Measurements from ENCODE around the gene COL9A2. TPM values are rescaled to one million over a fixed set of nuclear protein-coding genes. Genes with fewer than 3 reads are reported as not detected.
"Not testable (repeated sequence)": the region's sequence is repeated elsewhere in the genome, so short reads cannot be mapped to it uniquely, and the experiment has no call there.

Gene COL9A2
- total and polyA plus RNA-seq, 9 donors, result 1.0 to 4.8 (median 1.8) TPM

DNA sequence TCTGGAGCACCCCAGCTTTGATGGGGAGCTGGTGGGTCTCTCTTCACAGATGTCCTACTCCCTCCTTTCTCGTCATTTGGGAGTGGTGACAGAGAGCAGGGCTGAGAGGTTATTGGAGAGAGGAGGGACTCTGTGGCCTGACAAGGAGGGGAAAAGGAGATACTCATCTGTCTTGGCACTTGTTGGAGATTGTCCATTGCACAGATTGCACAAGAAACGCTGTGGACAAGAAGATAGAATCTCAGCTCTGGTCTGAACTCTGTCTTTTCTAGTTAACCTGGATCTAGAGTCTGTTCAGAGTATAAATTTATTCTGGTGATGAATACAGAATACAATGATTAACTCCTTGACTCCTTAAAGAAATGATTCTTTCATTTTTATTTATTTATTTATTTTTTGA lies 34.0 kb upstream of the COL9A2 start:
- no peak overlapping the region for H3K4me3 ChIP-seq (ENCODE audit: low read length)
- H3K36me3 ChIP-seq (ENCODE audit: control insufficient read depth, insufficient read depth, low read length), result no peaks in the 10 kb centered on the region
- no peaks in the 10 kb centered on the region for H3K4me1 ChIP-seq (ENCODE audit: control insufficient read depth, insufficient read depth, low read length)
- DNase-seq, result no peak
- no peak overlapping the region for H3K27ac ChIP-seq (ENCODE audit: low read length)
- no CpG with 5 or more reads among the region's 2 CpGs for WGBS (ENCODE audit: insufficient coverage)
- H3K9me3 ChIP-seq (replicated peaks; ENCODE audit: control insufficient read depth, low read depth, low read length), result no peaks in the 10 kb centered on the region
- no peaks in the 10 kb centered on the region for H3K27me3 ChIP-seq (ENCODE audit: control insufficient read depth, insufficient read depth, low read length)

DNA sequence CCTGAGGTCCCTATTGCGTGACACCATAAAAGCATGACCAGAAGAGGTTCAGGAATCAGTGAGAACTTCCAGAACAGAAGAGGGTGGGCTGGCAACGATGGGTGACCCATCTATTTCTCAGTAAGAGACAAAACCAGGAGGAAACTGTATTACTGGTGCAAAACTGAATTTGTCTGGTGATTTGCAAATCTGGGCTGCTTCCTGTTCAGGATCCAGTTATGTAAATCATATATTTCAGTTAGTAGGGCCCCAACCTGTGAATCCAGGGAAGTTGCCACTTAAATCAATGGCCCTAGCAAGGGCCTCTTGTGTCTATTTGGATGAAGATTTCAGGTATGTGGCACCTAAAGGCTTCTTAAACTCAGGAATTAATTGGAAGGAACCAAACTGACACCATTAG lies 33.3 kb upstream of the COL9A2 start:
- Histone ChIP-seq H3K4me1 (ENCODE audit: control insufficient read depth, insufficient read depth, low read length) (no peaks in the 10 kb centered on the region), H3K27me3 (ENCODE audit: control insufficient read depth, insufficient read depth, low read length) (no peaks in the 10 kb centered on the region), H3K27ac (ENCODE audit: low read length) (no peak overlapping the region), H3K4me3 (ENCODE audit: low read length) (no peak overlapping the region), H3K9me3 (replicated peaks; ENCODE audit: control insufficient read depth, low read depth, low read length) (no peaks in the 10 kb centered on the region), H3K36me3 (ENCODE audit: control insufficient read depth, insufficient read depth, low read length) (no peaks in the 10 kb centered on the region)
- DNase-seq, result no peak
- WGBS (ENCODE audit: insufficient coverage), result 68% methylated on average over 2 of the region's 2 CpGs

DNA sequence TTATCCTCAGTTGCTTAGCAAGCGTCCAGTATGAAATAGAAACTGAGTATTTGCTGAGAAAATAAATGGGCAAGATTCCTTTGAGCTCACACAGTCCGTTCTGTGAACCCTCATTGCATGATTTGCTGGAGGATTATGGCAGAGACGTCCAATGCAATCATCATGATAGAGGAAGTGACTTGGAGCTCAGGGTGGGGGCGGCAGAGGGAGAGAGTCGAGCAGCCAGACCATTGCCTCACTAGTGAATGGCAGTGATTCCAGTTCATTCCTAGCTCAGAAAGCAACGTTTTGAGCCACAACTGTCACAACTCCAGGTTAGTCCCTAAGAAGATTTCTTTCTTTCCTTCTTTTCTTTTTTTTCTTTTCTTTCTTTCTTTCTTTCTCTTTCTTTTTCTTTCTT lies 27.5 kb upstream of the COL9A2 start:
- 37% methylated on average over 3 of the region's 6 CpGs for WGBS (ENCODE audit: insufficient coverage)
- no peak overlapping the region for H3K27ac ChIP-seq (ENCODE audit: low read length)
- no peaks in the 10 kb centered on the region for H3K9me3 ChIP-seq (replicated peaks; ENCODE audit: control insufficient read depth, low read depth, low read length)
- H3K4me1 ChIP-seq (ENCODE audit: control insufficient read depth, insufficient read depth, low read length), result no peaks in the 10 kb centered on the region
- H3K27me3 ChIP-seq (ENCODE audit: control insufficient read depth, insufficient read depth, low read length), result peaks cover 2% of the 10 kb centered on the region
- no peaks in the 10 kb centered on the region for H3K36me3 ChIP-seq (ENCODE audit: control insufficient read depth, insufficient read depth, low read length)
- no peak overlapping the region for H3K4me3 ChIP-seq (ENCODE audit: low read length)
- DNase-seq, result peak; percentile 59

DNA sequence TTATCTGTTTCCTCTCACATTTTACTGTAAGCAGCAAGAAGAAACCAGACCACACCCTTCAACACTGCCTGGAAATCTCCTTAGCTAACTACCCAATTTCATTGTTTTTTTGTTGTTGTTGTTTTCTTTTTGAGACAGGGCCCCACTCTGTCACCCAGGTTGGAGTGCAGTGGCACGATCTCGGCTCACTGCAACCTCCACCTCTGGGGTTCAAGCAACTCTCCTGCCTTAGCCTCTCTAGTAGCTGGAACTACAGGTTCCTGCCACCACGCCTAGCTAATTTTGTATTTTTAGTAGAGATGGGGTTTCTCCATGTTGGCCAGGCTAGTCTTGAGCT lies 25.3 kb upstream of the COL9A2 start:
- H3K4me3 ChIP-seq (ENCODE audit: low read length); H3K36me3 ChIP-seq (ENCODE audit: control insufficient read depth, insufficient read depth, low read length); H3K27me3 ChIP-seq (ENCODE audit: control insufficient read depth, insufficient read depth, low read length); H3K4me1 ChIP-seq (ENCODE audit: control insufficient read depth, insufficient read depth, low read length); H3K9me3 ChIP-seq (replicated peaks; ENCODE audit: control insufficient read depth, low read depth, low read length); H3K27ac ChIP-seq (ENCODE audit: low read length); DNase-seq: not testable (repeated sequence)
- WGBS (ENCODE audit: insufficient coverage), result no CpG with 5 or more reads among the region's 3 CpGs

DNA sequence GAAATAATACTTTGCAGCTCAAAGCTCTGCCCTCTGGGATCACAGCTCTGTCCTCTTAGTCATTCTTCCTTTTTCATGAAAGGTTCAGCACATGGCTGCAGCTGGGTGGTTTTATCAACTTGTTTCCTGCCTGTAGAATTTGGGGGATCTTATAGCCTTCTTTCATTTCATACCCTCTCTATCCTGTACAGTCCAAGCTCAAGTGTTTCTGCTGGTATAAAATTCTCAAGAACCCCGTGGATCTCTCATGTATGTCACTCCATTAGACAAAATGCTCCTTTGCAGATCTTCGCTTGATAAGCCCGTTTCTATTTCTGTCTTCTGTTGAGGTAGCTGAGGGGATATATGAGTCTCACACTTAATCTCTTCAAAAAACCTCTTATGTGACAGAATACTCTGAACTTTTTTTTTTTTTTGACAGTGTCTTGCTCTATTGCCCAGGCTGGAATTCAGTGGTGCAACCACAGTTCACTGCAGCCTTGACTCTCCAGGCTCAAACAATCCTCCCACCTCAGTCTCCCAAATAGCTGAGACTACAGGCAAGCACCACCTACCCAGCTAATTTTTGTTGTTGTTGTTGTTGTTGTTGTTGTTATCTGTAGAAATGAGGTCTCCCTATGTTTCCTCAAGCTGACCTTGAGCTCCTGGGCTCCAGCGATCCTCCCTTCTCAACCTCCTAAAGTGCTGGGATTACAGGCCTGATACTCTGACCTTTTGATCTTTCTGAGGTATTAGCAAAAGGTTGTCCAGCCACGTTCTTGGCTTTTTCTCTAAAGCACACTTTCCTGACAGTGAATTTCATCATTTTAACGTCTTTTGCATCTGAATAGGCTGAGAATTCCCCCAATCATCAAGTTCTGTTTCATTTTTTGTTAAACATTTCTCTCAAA lies 24.6 kb upstream of the COL9A2 start:
- no peaks in the 10 kb centered on the region for H3K36me3 ChIP-seq (ENCODE audit: control insufficient read depth, insufficient read depth, low read length)
- no peak overlapping the region for H3K4me3 ChIP-seq (ENCODE audit: low read length)
- H3K4me1 ChIP-seq (ENCODE audit: control insufficient read depth, insufficient read depth, low read length), result peaks cover 2% of the 10 kb centered on the region
- no peaks in the 10 kb centered on the region for H3K9me3 ChIP-seq (replicated peaks; ENCODE audit: control insufficient read depth, low read depth, low read length)
- 20% methylated on average over 1 of the region's 6 CpGs for WGBS (ENCODE audit: insufficient coverage)
- DNase-seq, result no peak
- no peak overlapping the region for H3K27ac ChIP-seq (ENCODE audit: low read length)
- H3K27me3 ChIP-seq (ENCODE audit: control insufficient read depth, insufficient read depth, low read length), result peaks cover 2% of the 10 kb centered on the region

DNA sequence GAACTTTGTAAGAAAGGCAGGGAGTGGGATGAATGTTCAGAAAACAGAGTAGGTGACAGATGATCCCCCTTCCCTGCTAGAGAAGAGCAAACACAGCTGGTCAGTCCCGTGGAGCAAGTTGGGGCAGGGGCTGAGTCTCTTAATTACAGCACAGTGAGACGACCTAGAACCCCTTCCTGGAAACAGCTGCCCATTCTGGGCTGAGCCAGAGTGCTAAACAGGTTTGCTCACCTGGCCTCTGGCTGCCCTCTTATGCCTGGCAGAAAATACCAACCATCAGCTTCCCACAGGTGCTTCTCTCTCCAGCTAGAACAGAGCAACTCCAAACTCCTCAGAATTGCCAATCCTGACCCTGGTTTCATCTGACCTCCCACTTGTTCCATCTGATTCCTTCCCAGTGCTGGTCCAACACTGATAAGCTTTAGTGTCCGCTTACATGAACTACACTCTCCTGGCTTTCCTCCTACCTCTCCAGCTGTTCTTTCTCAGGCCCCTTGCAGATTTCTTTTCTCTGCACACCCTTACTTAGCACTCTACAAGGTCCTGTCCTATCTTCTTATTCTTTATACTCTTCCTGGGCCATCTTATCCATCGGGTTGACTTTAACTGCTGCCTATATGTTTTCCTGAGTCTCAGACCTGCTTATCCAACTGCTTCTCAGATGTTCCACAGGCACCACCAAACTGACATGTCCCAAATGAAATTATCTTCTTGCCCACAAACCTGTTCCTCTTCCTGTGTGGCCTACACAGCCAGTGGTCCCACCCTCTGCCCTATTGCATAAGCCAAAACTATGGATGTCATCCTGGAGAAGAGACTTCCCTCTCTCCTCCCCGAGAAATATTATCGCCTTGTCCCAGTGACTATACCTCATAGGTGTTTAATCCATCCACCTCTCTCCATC lies 22.6 kb upstream of the COL9A2 start:
- WGBS (ENCODE audit: insufficient coverage), result 66% methylated on average over 6 of the region's 6 CpGs
- no peaks in the 10 kb centered on the region for H3K9me3 ChIP-seq (replicated peaks; ENCODE audit: control insufficient read depth, low read depth, low read length)
- no peak overlapping the region for H3K4me3 ChIP-seq (ENCODE audit: low read length)
- peaks cover 2% of the 10 kb centered on the region for H3K27me3 ChIP-seq (ENCODE audit: control insufficient read depth, insufficient read depth, low read length)
- peaks cover 2% of the 10 kb centered on the region for H3K4me1 ChIP-seq (ENCODE audit: control insufficient read depth, insufficient read depth, low read length)
- no peak overlapping the region for H3K27ac ChIP-seq (ENCODE audit: low read length)
- no peaks in the 10 kb centered on the region for H3K36me3 ChIP-seq (ENCODE audit: control insufficient read depth, insufficient read depth, low read length)
- peak; percentile 16 for DNase-seq

DNA sequence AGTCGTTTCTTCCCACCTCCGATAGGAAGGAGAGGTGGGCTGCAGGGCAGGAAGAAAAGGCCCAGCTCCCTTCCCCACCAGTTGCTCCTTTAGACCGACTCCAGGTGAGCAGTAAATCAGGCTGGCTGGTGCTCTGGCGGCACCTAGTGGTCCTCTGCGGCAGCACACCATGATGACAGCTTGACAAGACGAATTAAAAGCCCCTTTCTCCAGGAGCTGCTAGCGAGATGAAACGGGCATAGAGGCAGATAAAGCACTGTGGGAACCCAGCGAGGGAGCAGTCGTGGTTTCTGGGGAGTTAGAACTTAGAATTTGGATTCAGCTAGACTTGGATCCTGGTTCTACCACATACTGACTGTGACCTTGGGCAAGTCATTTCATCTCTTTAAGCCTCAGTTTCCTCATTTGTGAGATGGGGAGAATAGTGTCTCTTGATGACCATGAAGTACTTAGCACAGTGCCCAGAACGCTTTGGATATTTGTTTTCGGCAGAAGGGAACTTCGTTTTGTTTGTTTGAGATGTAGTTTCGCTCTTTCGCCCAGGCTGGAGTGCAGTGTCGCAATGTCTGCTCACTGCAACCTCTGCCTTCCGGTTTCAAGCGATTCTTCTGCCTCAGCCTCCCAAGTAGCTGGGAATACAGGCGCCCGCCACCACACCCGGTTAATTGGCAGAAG lies 21.8 kb upstream of the COL9A2 start:
- Histone ChIP-seq H3K27me3 (ENCODE audit: control insufficient read depth, insufficient read depth, low read length) (peaks cover 2% of the 10 kb centered on the region), H3K36me3 (ENCODE audit: control insufficient read depth, insufficient read depth, low read length) (no peaks in the 10 kb centered on the region), H3K4me3 (ENCODE audit: low read length) (no peak overlapping the region), H3K4me1 (ENCODE audit: control insufficient read depth, insufficient read depth, low read length) (peaks cover 2% of the 10 kb centered on the region), H3K9me3 (replicated peaks; ENCODE audit: control insufficient read depth, low read depth, low read length) (no peaks in the 10 kb centered on the region), H3K27ac (ENCODE audit: low read length) (no peak overlapping the region)
- peak; percentile 75 for DNase-seq
- 74% methylated on average over 11 of the region's 21 CpGs for WGBS (ENCODE audit: insufficient coverage)

DNA sequence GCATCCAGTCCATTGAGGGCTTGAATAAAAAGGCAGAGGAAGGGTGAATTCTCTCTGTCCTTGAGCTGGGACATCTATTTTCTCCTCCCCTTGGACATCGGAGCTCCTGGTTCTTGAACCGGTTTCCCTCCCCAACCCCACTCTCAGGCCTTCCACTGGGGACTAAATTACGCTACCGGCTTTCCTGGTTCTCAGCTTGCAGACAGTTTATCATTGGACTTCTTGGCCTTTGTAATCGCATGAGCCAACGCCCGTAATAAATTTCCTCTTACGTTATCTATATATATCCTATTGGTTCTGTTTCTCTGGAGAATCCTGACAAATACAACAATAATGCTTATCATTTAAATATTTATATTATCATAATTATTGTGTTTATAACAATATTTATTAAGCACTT lies 20.4 kb upstream of the COL9A2 start:
- peaks cover 2% of the 10 kb centered on the region for H3K4me1 ChIP-seq (ENCODE audit: control insufficient read depth, insufficient read depth, low read length)
- H3K27me3 ChIP-seq (ENCODE audit: control insufficient read depth, insufficient read depth, low read length), result peaks cover 2% of the 10 kb centered on the region
- no peak overlapping the region for H3K27ac ChIP-seq (ENCODE audit: low read length)
- DNase-seq, result no peak
- no peaks in the 10 kb centered on the region for H3K36me3 ChIP-seq (ENCODE audit: control insufficient read depth, insufficient read depth, low read length)
- no peak overlapping the region for H3K4me3 ChIP-seq (ENCODE audit: low read length)
- H3K9me3 ChIP-seq (replicated peaks; ENCODE audit: control insufficient read depth, low read depth, low read length), result no peaks in the 10 kb centered on the region
- WGBS (ENCODE audit: insufficient coverage), result 67% methylated on average over 4 of the region's 8 CpGs

DNA sequence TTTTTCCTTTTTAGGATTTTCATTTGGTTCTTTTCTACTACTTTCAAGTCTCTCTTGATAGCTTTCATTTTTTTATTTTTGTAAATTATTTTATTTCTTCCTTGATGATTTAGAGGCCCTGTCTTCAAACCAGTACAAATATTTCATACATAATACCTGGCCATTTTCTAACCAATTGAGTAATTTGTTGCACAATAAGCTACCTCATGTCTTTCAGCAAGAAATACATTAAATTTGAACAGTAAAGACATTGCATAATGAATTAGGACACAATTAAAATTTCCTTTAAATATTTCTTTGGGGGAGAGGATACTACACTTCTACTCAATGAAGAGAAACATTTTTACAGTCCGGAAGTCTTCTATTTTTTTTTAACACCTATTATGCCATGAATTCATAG lies 15.6 kb upstream of the COL9A2 start:
- no peaks in the 10 kb centered on the region for H3K4me1 ChIP-seq (ENCODE audit: control insufficient read depth, insufficient read depth, low read length)
- no peak for DNase-seq
- 83% methylated on average over 1 of the region's 1 CpG for WGBS (ENCODE audit: insufficient coverage)
- H3K9me3 ChIP-seq (replicated peaks; ENCODE audit: control insufficient read depth, low read depth, low read length), result no peaks in the 10 kb centered on the region
- peaks cover 7% of the 10 kb centered on the region for H3K27me3 ChIP-seq (ENCODE audit: control insufficient read depth, insufficient read depth, low read length)
- H3K27ac ChIP-seq (ENCODE audit: low read length), result no peak overlapping the region
- H3K36me3 ChIP-seq (ENCODE audit: control insufficient read depth, insufficient read depth, low read length), result no peaks in the 10 kb centered on the region
- H3K4me3 ChIP-seq (ENCODE audit: low read length), result no peak overlapping the region

DNA sequence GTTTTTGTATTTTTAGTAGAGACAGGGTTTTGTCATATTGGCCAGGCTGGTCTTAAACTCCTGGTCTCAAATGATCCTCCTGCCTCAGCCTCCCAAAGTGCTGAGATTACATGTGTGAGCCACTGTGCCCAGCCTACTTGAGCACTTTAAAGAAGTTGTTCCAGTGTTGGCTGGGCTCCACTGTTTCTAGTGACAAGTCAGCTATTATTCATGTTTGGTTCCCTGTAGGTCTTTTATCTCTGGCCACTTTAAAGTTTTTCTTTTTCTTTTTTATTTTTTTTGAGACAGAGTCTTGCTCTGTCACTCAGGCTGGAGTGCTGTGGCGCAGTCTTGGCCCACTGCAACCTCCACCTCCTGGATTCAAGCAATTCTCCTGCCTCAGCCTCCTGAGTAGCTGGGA lies 14.3 kb upstream of the COL9A2 start:
- H3K27ac ChIP-seq (ENCODE audit: low read length), result not testable (repeated sequence)

More for the DNA sequence above, 14.3 kb upstream of the COL9A2 start:
- not testable (repeated sequence) for H3K27me3 ChIP-seq (ENCODE audit: control insufficient read depth, insufficient read depth, low read length); DNase-seq; H3K36me3 ChIP-seq (ENCODE audit: control insufficient read depth, insufficient read depth, low read length); H3K4me3 ChIP-seq (ENCODE audit: low read length); H3K4me1 ChIP-seq (ENCODE audit: control insufficient read depth, insufficient read depth, low read length); H3K9me3 ChIP-seq (replicated peaks; ENCODE audit: control insufficient read depth, low read depth, low read length)
- WGBS (ENCODE audit: insufficient coverage), result 88% methylated on average over 1 of the region's 1 CpG
